HCT116 (cell line): ENCODE measurements around the gene CTXND1. TPM values are rescaled to one million over a fixed set of nuclear protein-coding genes. Genes with fewer than 3 reads are reported as not detected.

Experiments
- ATAC-seq: fragments of 200-7000 bp; cut with Tn5 transposase; 2 replicates; pipeline ENCODE4 v1.9.1; 2020; ENCODE audit warnings: mild to moderate bottlenecking, moderate library complexity
- Bru-seq: library from RNA; stranded (reverse); fragments of 400-500 nt; gene quantifications from one replicate; lab custom pipeline; 2021; lab: Mats Ljungman, UMichigan
- BruChase-seq, 2 experiments: library from RNA; stranded (reverse); fragments of 400-500 nt; gene quantifications; one replicate each; lab custom pipeline; 2021; lab: Mats Ljungman, UMichigan
- BruUV-seq: library from RNA; stranded (reverse); fragments of 400-500 nt; replicated peaks from 2 replicates; lab custom pipeline; 2021; lab: Mats Ljungman, UMichigan
- CTCF ChIA-PET: fragments of 300-600 bp; sonication (Branson Sonifier 250); formaldehyde crosslinking; loops from one replicate; lab custom pipeline; 2021; ENCODE audit warnings: antibody characterized with exemption; lab: Charles Lee
- POLR2A ChIA-PET: fragments of 300-600, 350-600 bp; sonication (Branson Sonifier 250); formaldehyde crosslinking; loops from one replicate; lab custom pipeline; 2021; ENCODE audit warnings: antibody characterized with exemption; lab: Charles Lee
- RAD21 ChIA-PET, 2 experiments: fragments of 300-600 bp; sonication (Branson Sonifier 250); formaldehyde crosslinking; loops; one replicate each; lab custom pipeline; 2023; ENCODE audit warnings: low total read pairs in 2 of 2; ENCODE audit not compliant: uncharacterized antibody in 2 of 2, unreplicated experiment in 2 of 2, low non-redundant PET in 1 of 2; lab: Charles Lee
- DNase-seq: peaks from one replicate; pipeline ENCODE4 v3.0.0-alpha.2; 2010; ENCODE audit warnings: low read depth, low spot score
- H2AFZ ChIP-seq: fragments of 200-600 bp; shearing (Covaris generic), sonication (generic); 2 replicates; pipeline ENCODE4 v1.6.1; 2017; ENCODE audit warnings: low read depth, mixed run types, mixed read lengths, antibody characterized with exemption, low read length; ENCODE audit not compliant: poor library complexity, severe bottlenecking
- H3K27ac ChIP-seq: 2 replicates; pipeline ENCODE4 v1.5.1; 2012; ENCODE audit warnings: low read depth, low read length
- H3K27me3 ChIP-seq: fragments of 200-600 bp; sonication (generic); 2 replicates; pipeline ENCODE4 v1.6.1; 2016; ENCODE audit warnings: mixed run types, low read length, mixed read lengths; ENCODE audit not compliant: insufficient read depth
- H3K36me3 ChIP-seq, 2 experiments: fragments of 200-500 bp in 1 of 2; fragments of 200-600 bp in 1 of 2; sonication (Bioruptor generic) in 1 of 2; sonication (generic) in 1 of 2; 2 replicates each; pipeline versions ENCODE4 v1.5.1 to v1.6.1; 2014 to 2016; ENCODE audit warnings: low read length in 2 of 2, inconsistent platforms in 1 of 2, mixed read lengths in 1 of 2, mixed run types in 1 of 2; ENCODE audit not compliant: insufficient read depth in 2 of 2, control insufficient read depth in 1 of 2
- H3K4me1 ChIP-seq, 2 experiments: fragments of 200-600 bp in 1 of 2; sonication (generic) in 1 of 2; 2 replicates each; pipeline versions ENCODE4 v1.5.1 to v1.6.1; 2012 to 2017; ENCODE audit warnings: low read length in 2 of 2, inconsistent platforms in 1 of 2, mild to moderate bottlenecking in 1 of 2, mixed read lengths in 1 of 2, mixed run types in 1 of 2, moderate library complexity in 1 of 2; ENCODE audit not compliant: insufficient read depth in 2 of 2, control insufficient read depth in 1 of 2
- H3K4me2 ChIP-seq: fragments of 200-600 bp; sonication (generic); 2 replicates; pipeline ENCODE4 v1.6.1; 2017; ENCODE audit warnings: mixed run types, low read length, mixed read lengths
- H3K4me3 ChIP-seq, 2 experiments: fragments of 200-600 bp in 1 of 2; sonication (generic) in 1 of 2; replicated peaks in 1 of 2; 2 replicates each; pipeline ENCODE4 v1.5.1; 2011 to 2016; ENCODE audit warnings: low read length in 2 of 2, control low read depth in 1 of 2, low read depth in 1 of 2, mild to moderate bottlenecking in 1 of 2, mixed read lengths in 1 of 2, mixed run types in 1 of 2
- H3K79me2 ChIP-seq: fragments of 200-600 bp; sonication (generic); 2 replicates; pipeline ENCODE4 v1.6.1; 2017; ENCODE audit warnings: mild to moderate bottlenecking, mixed run types, low read length, moderate library complexity, mixed read lengths; ENCODE audit not compliant: insufficient read depth
- H3K9ac ChIP-seq: fragments of 200-600 bp; sonication (generic); 2 replicates; pipeline ENCODE4 v1.6.1; 2016; ENCODE audit warnings: low read length, mixed read lengths
- H3K9me2 ChIP-seq: fragments of 200-600 bp; sonication (generic), shearing (Covaris generic); 2 replicates; pipeline ENCODE4 v1.6.1; 2017; ENCODE audit warnings: mixed run types, mild to moderate bottlenecking, moderate library complexity; ENCODE audit not compliant: insufficient read depth
- H3K9me3 ChIP-seq, 2 experiments: fragments of 200-500 bp in 1 of 2; fragments of 200-600 bp in 1 of 2; sonication (Bioruptor generic) in 1 of 2; sonication (generic) in 1 of 2; 2 replicates each; pipeline ENCODE4 v1.6.1; 2014 to 2017; ENCODE audit warnings: low read length in 2 of 2, mixed read lengths in 2 of 2, inconsistent platforms in 1 of 2, low read depth in 1 of 2, mild to moderate bottlenecking in 1 of 2, mixed run types in 1 of 2, moderate library complexity in 1 of 2; ENCODE audit not compliant: control insufficient read depth in 1 of 2, insufficient read depth in 1 of 2
- H4K20me1 ChIP-seq: fragments of 200-600 bp; sonication (generic), shearing (Covaris generic); 2 replicates; pipeline ENCODE4 v1.6.1; 2017; ENCODE audit warnings: mixed run types, mild to moderate bottlenecking, moderate library complexity; ENCODE audit not compliant: insufficient read depth
- CBX3 ChIP-seq: IDR thresholded peaks from 2 replicates; pipeline ENCODE4 v1.6.1; 2012; ENCODE audit warnings: low read depth
- CEBPB ChIP-seq: IDR thresholded peaks from 2 replicates; pipeline ENCODE4 v1.6.1; 2012; ENCODE audit warnings: low read depth
- EGR1 ChIP-seq: IDR thresholded peaks from 2 replicates; pipeline ENCODE4 v1.6.1; 2012; ENCODE audit warnings: low read depth
- ELF1 ChIP-seq: IDR thresholded peaks from 2 replicates; pipeline ENCODE4 v1.6.1; 2012; ENCODE audit warnings: low read depth, borderline replicate concordance
- EZH2 ChIP-seq: fragments of 200-600 bp; sonication (generic); IDR thresholded peaks from 2 replicates; pipeline ENCODE4 v1.6.1; 2017; ENCODE audit warnings: antibody characterized with exemption, mixed run types
- FOSL1 ChIP-seq: IDR thresholded peaks from 2 replicates; pipeline ENCODE4 v1.6.1; 2012; ENCODE audit warnings: low read depth
- JUND ChIP-seq: IDR thresholded peaks from 2 replicates; pipeline ENCODE4 v1.6.1; 2012
- POLR2A ChIP-seq: IDR thresholded peaks from 2 replicates; pipeline ENCODE4 v1.7.0; 2011; ENCODE audit warnings: borderline replicate concordance; ENCODE audit not compliant: insufficient read depth, insufficient read length; ENCODE audit errors: extremely low read depth
- POLR2AphosphoS5 ChIP-seq: IDR thresholded peaks from 2 replicates; pipeline ENCODE4 v1.6.1; 2011; ENCODE audit warnings: mild to moderate bottlenecking, low read depth, low read length, moderate library complexity
- SIN3A ChIP-seq: IDR thresholded peaks from 2 replicates; pipeline ENCODE4 v1.6.1; 2012; ENCODE audit warnings: low read depth
- SP1 ChIP-seq: IDR thresholded peaks from 2 replicates; pipeline ENCODE4 v1.6.1; 2012; ENCODE audit warnings: low read depth
- SRF ChIP-seq: IDR thresholded peaks from 2 replicates; pipeline ENCODE4 v1.6.1; 2012; ENCODE audit warnings: low read depth
- TCF7L2 ChIP-seq: IDR thresholded peaks from 2 replicates; pipeline ENCODE4 v1.7.0; 2011; ENCODE audit warnings: borderline replicate concordance, inconsistent platforms; ENCODE audit not compliant: insufficient read depth, insufficient read length; ENCODE audit errors: extremely low read depth
- YY1 ChIP-seq: IDR thresholded peaks from 2 replicates; pipeline ENCODE4 v1.6.1; 2011; ENCODE audit warnings: low read length, low read depth, moderate library complexity, mild to moderate bottlenecking; ENCODE audit not compliant: insufficient replicate concordance; ENCODE audit errors: extremely low read depth
- ZFX ChIP-seq: fragments of 450-650 bp; IDR thresholded peaks from 2 replicates; pipeline ENCODE4 v1.6.1; 2017
- ZNF274 ChIP-seq: fragments of 200-500 bp; sonication (Bioruptor generic); IDR thresholded peaks from 2 replicates; pipeline ENCODE4 v1.6.1; 2014; ENCODE audit warnings: mild to moderate bottlenecking, low read depth, low read length, inconsistent platforms
- intact Hi-C: fragments of 100-400 bp; cut with micrococcal nuclease; formaldehyde crosslinking; loops from 2 replicates; pipeline ENCODE4 v1.10.0; 2022
- long read RNA-seq: library from polyadenylated mRNA; unstranded; transcript quantifications from one replicate; pipeline ENCODE4 v2.0.0, GENCODE V29; 2021; ENCODE audit not compliant: unreplicated experiment
- polyA plus RNA-seq: library from polyadenylated mRNA; unstranded; fragments of >200 nt; gene quantifications from 2 replicates; pipeline ENCODE4 v1.2.1, GENCODE V29; 2012; ENCODE audit warnings: missing spikeins
- total RNA-seq: library from RNA; stranded (reverse); gene quantifications from one replicate; pipeline ENCODE4 v1.2.1, GENCODE V29; 2021; ENCODE audit not compliant: unreplicated experiment
- TF ChIP-seq, protein P1 (sequence below): IDR thresholded peaks from 2 replicates; pipeline ENCODE4 v1.6.1; 2012; ENCODE audit warnings: low read depth
- TF ChIP-seq, protein P2 (sequence below): IDR thresholded peaks from 2 replicates; pipeline ENCODE4 v1.6.1; 2012
- TF ChIP-seq, protein P3 (sequence below), 3 experiments: fragments of 200-600 bp in 1 of 3; sonication (generic) in 1 of 3; IDR thresholded peaks in 2 of 3; conservative IDR thresholded peaks in 1 of 3; 2 replicates each; pipeline ENCODE4 v1.5.1; 2012 to 2017; ENCODE audit warnings: low read depth in 2 of 3, low read length in 2 of 3, antibody characterized with exemption in 1 of 3, borderline replicate concordance in 1 of 3, control low read depth in 1 of 3, mild to moderate bottlenecking in 1 of 3, mixed read lengths in 1 of 3, mixed run types in 1 of 3, moderate library complexity in 1 of 3; ENCODE audit not compliant: insufficient read depth in 1 of 3
- TF ChIP-seq, protein P4 (sequence below): IDR thresholded peaks from 2 replicates; pipeline ENCODE4 v1.6.1; 2012

Gene CTXND1
- total RNA-seq (not detected), Bru-seq, nascent RNA (not detected), BruChase-seq, experiment 1, labeled RNA remaining after a 6-hour chase (not detected), BruChase-seq, experiment 2, labeled RNA remaining after a 2-hour chase (not detected)
- not detected in 2 replicates for polyA plus RNA-seq
- long read RNA-seq = 0 reads

DNA sequence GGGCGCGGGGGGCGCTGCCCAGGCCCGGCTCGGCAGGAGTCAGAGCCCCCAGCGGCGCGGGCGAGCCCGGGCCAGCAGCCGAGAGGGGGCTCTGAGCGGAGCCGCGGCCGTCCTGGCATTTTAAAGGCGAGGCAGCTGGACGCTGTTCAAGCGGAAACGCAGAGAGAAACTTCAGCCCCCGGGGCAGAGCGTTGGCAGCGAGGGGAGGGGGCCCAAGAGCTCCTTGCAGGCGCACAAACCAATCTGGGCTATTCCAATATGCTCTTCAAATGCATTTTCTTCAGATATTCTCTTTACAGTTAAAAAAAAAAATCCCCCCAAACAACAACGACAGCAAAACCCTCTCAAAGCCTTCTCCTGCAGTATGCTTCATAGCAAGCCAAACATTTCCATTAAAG lies at the start of gene CTXND1:
Gene CTXND1, minus strand, starts transcription at position 93 of the 398 bp plus-strand sequence. CDS start 50,264 bp downstream, outside the sequence.
- BruUV-seq = no TSS peak
- no peak for ATAC-seq
- RAD21 ChIA-PET = no interaction called here
- Histone ChIP-seq H3K4me3 (no peak within 1 kb of the TSS), H3K4me1 (no peaks in the 10 kb centered on the region), H4K20me1 (no peaks in the 10 kb centered on the region), H3K9ac (no peak within 1 kb of the TSS), H3K79me2 (no peaks in the 10 kb centered on the region), H3K27ac (no peak within 1 kb of the TSS), H2AFZ (no peak within 1 kb of the TSS), H3K27me3 (peaks cover 63% of the 10 kb centered on the region), H3K4me2 (no peak within 1 kb of the TSS), H3K9me3 (no peaks in the 10 kb centered on the region), H3K36me3 (no peaks in the 10 kb centered on the region), H3K9me2 (no peaks in the 10 kb centered on the region)
- no peak for DNase-seq
- CTCF ChIA-PET = no interaction called here
- POLR2A ChIA-PET = no interaction called here
- TF ChIP-seq CBX3 = no peak
- no peak for TF ChIP-seq FOSL1
- no peak for TF ChIP-seq ELF1
- TF ChIP-seq, protein P1, sequence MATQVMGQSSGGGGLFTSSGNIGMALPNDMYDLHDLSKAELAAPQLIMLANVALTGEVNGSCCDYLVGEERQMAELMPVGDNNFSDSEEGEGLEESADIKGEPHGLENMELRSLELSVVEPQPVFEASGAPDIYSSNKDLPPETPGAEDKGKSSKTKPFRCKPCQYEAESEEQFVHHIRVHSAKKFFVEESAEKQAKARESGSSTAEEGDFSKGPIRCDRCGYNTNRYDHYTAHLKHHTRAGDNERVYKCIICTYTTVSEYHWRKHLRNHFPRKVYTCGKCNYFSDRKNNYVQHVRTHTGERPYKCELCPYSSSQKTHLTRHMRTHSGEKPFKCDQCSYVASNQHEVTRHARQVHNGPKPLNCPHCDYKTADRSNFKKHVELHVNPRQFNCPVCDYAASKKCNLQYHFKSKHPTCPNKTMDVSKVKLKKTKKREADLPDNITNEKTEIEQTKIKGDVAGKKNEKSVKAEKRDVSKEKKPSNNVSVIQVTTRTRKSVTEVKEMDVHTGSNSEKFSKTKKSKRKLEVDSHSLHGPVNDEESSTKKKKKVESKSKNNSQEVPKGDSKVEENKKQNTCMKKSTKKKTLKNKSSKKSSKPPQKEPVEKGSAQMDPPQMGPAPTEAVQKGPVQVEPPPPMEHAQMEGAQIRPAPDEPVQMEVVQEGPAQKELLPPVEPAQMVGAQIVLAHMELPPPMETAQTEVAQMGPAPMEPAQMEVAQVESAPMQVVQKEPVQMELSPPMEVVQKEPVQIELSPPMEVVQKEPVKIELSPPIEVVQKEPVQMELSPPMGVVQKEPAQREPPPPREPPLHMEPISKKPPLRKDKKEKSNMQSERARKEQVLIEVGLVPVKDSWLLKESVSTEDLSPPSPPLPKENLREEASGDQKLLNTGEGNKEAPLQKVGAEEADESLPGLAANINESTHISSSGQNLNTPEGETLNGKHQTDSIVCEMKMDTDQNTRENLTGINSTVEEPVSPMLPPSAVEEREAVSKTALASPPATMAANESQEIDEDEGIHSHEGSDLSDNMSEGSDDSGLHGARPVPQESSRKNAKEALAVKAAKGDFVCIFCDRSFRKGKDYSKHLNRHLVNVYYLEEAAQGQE = no peak
- TF ChIP-seq, protein P2, sequence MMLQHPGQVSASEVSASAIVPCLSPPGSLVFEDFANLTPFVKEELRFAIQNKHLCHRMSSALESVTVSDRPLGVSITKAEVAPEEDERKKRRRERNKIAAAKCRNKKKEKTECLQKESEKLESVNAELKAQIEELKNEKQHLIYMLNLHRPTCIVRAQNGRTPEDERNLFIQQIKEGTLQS = no peak
- TF ChIP-seq POLR2AphosphoS5 = no peak
- TF ChIP-seq, protein P3, sequence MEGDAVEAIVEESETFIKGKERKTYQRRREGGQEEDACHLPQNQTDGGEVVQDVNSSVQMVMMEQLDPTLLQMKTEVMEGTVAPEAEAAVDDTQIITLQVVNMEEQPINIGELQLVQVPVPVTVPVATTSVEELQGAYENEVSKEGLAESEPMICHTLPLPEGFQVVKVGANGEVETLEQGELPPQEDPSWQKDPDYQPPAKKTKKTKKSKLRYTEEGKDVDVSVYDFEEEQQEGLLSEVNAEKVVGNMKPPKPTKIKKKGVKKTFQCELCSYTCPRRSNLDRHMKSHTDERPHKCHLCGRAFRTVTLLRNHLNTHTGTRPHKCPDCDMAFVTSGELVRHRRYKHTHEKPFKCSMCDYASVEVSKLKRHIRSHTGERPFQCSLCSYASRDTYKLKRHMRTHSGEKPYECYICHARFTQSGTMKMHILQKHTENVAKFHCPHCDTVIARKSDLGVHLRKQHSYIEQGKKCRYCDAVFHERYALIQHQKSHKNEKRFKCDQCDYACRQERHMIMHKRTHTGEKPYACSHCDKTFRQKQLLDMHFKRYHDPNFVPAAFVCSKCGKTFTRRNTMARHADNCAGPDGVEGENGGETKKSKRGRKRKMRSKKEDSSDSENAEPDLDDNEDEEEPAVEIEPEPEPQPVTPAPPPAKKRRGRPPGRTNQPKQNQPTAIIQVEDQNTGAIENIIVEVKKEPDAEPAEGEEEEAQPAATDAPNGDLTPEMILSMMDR (IDR thresholded peaks at IDR 0.05 in 2 of 3, conservative IDR thresholded peaks at IDR 0.05 in 1 of 3; ENCODE audit: borderline replicate concordance in 1 of 3, insufficient read depth in 1 of 3, low read depth in 2 of 3, low read length in 2 of 3) = no peak
- TF ChIP-seq EZH2 = no peak
- TF ChIP-seq YY1 = no peak
- no peak for TF ChIP-seq POLR2A
- TF ChIP-seq ZNF274 = no peak
- no peak for TF ChIP-seq SP1
- TF ChIP-seq CEBPB = no peak
- TF ChIP-seq EGR1 = no peak
- TF ChIP-seq, protein P4, sequence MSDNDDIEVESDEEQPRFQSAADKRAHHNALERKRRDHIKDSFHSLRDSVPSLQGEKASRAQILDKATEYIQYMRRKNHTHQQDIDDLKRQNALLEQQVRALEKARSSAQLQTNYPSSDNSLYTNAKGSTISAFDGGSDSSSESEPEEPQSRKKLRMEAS = no peak
- no peak for TF ChIP-seq TCF7L2
- no peak for TF ChIP-seq ZFX
- TF ChIP-seq SRF = no peak
- TF ChIP-seq SIN3A = no peak
- TF ChIP-seq JUND = no peak
- intact Hi-C loops = loop anchor here (5.0 kb wide), 1 partner anchor 50 kb away; no protein-coding TSS in a partner anchor
